Measurements from ENCODE around the gene PRDM16.

DNA sequence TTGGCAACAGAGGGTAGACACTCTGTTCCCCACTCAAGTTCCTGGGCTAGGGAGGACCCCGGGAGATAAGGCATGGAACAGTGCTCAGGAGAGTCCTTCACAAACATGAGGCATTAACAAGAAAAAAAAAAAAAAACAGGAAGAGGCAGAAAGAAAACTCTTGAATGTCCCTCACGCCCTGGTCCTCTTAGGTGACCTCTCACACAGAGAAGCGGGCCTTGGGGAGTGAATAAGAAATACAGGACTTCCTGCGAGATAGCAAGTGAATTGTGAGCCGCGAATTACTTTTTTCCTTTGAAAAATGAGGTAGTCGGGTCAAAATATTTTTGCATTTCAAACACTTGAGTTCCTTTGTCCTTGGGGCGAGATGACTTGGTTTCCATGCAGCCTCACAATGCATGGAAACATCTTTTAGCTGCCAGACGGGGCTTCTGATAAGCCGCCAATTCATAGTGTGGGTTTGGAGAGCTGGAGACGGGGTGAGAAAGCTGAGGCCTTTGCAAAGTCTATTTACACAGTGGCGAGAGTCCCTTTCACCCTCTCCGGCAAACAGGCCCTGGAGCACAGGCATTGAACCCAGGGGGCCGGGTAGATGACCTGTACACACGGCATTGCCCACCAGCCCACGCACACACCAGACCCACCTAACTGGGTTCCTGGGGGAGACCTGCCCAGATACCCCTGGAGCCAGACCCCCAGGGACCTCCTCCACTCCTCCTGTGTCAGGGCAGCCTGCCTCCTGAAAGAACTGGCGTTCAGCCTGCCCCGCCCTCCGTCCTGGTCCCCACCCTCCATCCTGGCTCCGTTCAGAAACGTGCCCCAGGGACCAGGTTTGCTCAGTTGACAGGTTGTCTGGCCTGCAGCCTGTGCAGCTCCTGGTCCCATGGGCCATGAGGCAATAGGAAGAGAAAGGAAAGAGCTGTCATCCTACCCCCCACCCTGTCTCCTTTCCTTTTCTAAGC lies 192.3 kb downstream of the PRDM16 start:
- TF ChIP-seq CTCF (IDR thresholded peaks at IDR 0.05; ENCODE audit: low read depth, low read length, missing input control) (no peak), FOXA1 (IDR thresholded peaks at IDR 0.05) (no peak), SP1 (IDR thresholded peaks at IDR 0.05) (no peak), TAF1 (conservative IDR thresholded peaks at IDR 0.05) (no peak), YY1 (IDR thresholded peaks at IDR 0.05) (no peak), RXRA (IDR thresholded peaks at IDR 0.05) (no peak), RAD21 (IDR thresholded peaks at IDR 0.05) (no peak), GABPA (IDR thresholded peaks at IDR 0.05 in 1 of 2, conservative IDR thresholded peaks at IDR 0.05 in 1 of 2) (no peak), HNF4G (IDR thresholded peaks at IDR 0.05) (no peak)
- TF ChIP-seq, protein P1, sequence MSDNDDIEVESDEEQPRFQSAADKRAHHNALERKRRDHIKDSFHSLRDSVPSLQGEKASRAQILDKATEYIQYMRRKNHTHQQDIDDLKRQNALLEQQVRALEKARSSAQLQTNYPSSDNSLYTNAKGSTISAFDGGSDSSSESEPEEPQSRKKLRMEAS (IDR thresholded peaks at IDR 0.05): no peak
- TF ChIP-seq, protein P2, sequence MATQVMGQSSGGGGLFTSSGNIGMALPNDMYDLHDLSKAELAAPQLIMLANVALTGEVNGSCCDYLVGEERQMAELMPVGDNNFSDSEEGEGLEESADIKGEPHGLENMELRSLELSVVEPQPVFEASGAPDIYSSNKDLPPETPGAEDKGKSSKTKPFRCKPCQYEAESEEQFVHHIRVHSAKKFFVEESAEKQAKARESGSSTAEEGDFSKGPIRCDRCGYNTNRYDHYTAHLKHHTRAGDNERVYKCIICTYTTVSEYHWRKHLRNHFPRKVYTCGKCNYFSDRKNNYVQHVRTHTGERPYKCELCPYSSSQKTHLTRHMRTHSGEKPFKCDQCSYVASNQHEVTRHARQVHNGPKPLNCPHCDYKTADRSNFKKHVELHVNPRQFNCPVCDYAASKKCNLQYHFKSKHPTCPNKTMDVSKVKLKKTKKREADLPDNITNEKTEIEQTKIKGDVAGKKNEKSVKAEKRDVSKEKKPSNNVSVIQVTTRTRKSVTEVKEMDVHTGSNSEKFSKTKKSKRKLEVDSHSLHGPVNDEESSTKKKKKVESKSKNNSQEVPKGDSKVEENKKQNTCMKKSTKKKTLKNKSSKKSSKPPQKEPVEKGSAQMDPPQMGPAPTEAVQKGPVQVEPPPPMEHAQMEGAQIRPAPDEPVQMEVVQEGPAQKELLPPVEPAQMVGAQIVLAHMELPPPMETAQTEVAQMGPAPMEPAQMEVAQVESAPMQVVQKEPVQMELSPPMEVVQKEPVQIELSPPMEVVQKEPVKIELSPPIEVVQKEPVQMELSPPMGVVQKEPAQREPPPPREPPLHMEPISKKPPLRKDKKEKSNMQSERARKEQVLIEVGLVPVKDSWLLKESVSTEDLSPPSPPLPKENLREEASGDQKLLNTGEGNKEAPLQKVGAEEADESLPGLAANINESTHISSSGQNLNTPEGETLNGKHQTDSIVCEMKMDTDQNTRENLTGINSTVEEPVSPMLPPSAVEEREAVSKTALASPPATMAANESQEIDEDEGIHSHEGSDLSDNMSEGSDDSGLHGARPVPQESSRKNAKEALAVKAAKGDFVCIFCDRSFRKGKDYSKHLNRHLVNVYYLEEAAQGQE (IDR thresholded peaks at IDR 0.05): no peak
